ENCODE data around the gene RAD9A.

The RAD9A gene

GRCh38 chr11:67435727-67436458, 44.1 kb downstream of the RAD9A start:
- H3K27ac Mint-ChIP-seq, result no peak overlapping the region
- H3K4me3 Mint-ChIP-seq, result no peak overlapping the region
- H3K9me3 Mint-ChIP-seq, result no peaks in the 10 kb centered on the region

GRCh38 chr11:67436459-67437081, 44.8 kb downstream of the RAD9A start:
- no peak overlapping the region for H3K4me3 Mint-ChIP-seq
- H3K27ac Mint-ChIP-seq, result peak overlapping the region; percentile 43
- H3K9me3 Mint-ChIP-seq, result no peaks in the 10 kb centered on the region
- no peaks in the 10 kb centered on the region for H3K27me3 Mint-ChIP-seq (ENCODE audit: low read depth, poor library complexity)
- TF ChIP-seq CTCF (IDR thresholded peaks at IDR 0.05), result no peak
- H3K4me1 Mint-ChIP-seq, result peaks cover 11% of the 10 kb centered on the region
- peaks cover 13% of the 10 kb centered on the region for H3K36me3 Mint-ChIP-seq (ENCODE audit: low read depth)
- no peak for DNase-seq

More at GRCh38 chr11:67435727-67436458, 44.1 kb downstream of the RAD9A start:
- Mint-ChIP-seq H3K27me3 (ENCODE audit: low read depth, poor library complexity) (no peaks in the 10 kb centered on the region), H3K36me3 (ENCODE audit: low read depth) (peaks cover 14% of the 10 kb centered on the region), H3K4me1 (peaks cover 11% of the 10 kb centered on the region)
- no peak for DNase-seq
- TF ChIP-seq CTCF (IDR thresholded peaks at IDR 0.05), result no peak

- peak within 1 kb of the TSS; percentile 43 for H3K27ac Mint-ChIP-seq
- TF ChIP-seq CTCF (IDR thresholded peaks at IDR 0.05), result no peak
- no peaks in the 10 kb centered on the region for H3K27me3 Mint-ChIP-seq (ENCODE audit: low read depth, poor library complexity)
- H3K36me3 Mint-ChIP-seq (ENCODE audit: low read depth), result peaks cover 6% of the 10 kb centered on the region
- no peak within 1 kb of the TSS for H3K4me3 Mint-ChIP-seq
- peaks cover 10% of the 10 kb centered on the region for H3K4me1 Mint-ChIP-seq
- H3K9me3 Mint-ChIP-seq, result no peaks in the 10 kb centered on the region
- DNase-seq, result no peak
These were observed 45.5 kb downstream of the RAD9A start, which contains the start of gene PTPRCAP for GRCh38 chr11:67437082-67437808. TSS of gene PTPRCAP (minus strand) at chr11:67437682. CDS start at chr11:67437619, 63 bp downstream.

GRCh38 chr11:67437809-67438157, 46.0 kb downstream of the RAD9A start:
- DNase-seq, result no peak
- Mint-ChIP-seq H3K27me3 (ENCODE audit: low read depth, poor library complexity) (no peaks in the 10 kb centered on the region), H3K9me3 (no peaks in the 10 kb centered on the region), H3K36me3 (ENCODE audit: low read depth) (peaks cover 5% of the 10 kb centered on the region), H3K27ac (no peak overlapping the region), H3K4me3 (no peak overlapping the region), H3K4me1 (peaks cover 15% of the 10 kb centered on the region)
- TF ChIP-seq CTCF (IDR thresholded peaks at IDR 0.05), result no peak

- Mint-ChIP-seq H3K36me3 (ENCODE audit: low read depth) (peaks cover 5% of the 10 kb centered on the region), H3K4me3 (no peak overlapping the region), H3K4me1 (peaks cover 15% of the 10 kb centered on the region), H3K27ac (no peak overlapping the region), H3K27me3 (ENCODE audit: low read depth, poor library complexity) (no peaks in the 10 kb centered on the region), H3K9me3 (no peaks in the 10 kb centered on the region)
- no peak for TF ChIP-seq CTCF (IDR thresholded peaks at IDR 0.05)
- no peak for DNase-seq
These were observed 46.5 kb downstream of the RAD9A start for GRCh38 chr11:67438158-67438902.

Data from nephron progenitor cell (in vitro differentiated cells).